Measurements from ENCODE around the gene CHRNA4.

CHRNA4 gene

GRCh38 chr20:63320616-63321147 is 40.5 kb downstream of the CHRNA4 start:
- TF ChIP-seq, protein P1, sequence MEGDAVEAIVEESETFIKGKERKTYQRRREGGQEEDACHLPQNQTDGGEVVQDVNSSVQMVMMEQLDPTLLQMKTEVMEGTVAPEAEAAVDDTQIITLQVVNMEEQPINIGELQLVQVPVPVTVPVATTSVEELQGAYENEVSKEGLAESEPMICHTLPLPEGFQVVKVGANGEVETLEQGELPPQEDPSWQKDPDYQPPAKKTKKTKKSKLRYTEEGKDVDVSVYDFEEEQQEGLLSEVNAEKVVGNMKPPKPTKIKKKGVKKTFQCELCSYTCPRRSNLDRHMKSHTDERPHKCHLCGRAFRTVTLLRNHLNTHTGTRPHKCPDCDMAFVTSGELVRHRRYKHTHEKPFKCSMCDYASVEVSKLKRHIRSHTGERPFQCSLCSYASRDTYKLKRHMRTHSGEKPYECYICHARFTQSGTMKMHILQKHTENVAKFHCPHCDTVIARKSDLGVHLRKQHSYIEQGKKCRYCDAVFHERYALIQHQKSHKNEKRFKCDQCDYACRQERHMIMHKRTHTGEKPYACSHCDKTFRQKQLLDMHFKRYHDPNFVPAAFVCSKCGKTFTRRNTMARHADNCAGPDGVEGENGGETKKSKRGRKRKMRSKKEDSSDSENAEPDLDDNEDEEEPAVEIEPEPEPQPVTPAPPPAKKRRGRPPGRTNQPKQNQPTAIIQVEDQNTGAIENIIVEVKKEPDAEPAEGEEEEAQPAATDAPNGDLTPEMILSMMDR (IDR thresholded peaks at IDR 0.05; ENCODE audit: insufficient read depth, low read length, poor library complexity, severe bottlenecking), result no peak
- Histone ChIP-seq H3K27me3 (replicated peaks; ENCODE audit: control insufficient read depth, insufficient read depth, low read length) (no peaks in the 10 kb centered on the region), H3K36me3 (ENCODE audit: control insufficient read depth, insufficient read depth, low read length) (no peaks in the 10 kb centered on the region), H3K4me3 (replicated peaks; ENCODE audit: low read depth, low read length) (no peak overlapping the region)
- no peak for DNase-seq (ENCODE audit: extremely low read depth, insufficient read length)

- Histone ChIP-seq H3K36me3 (ENCODE audit: control insufficient read depth, insufficient read depth, low read length) (no peaks in the 10 kb centered on the region), H3K27me3 (replicated peaks; ENCODE audit: control insufficient read depth, insufficient read depth, low read length) (no peaks in the 10 kb centered on the region), H3K4me3 (replicated peaks; ENCODE audit: low read depth, low read length) (no peak overlapping the region)
- TF ChIP-seq, protein P1 (IDR thresholded peaks at IDR 0.05; ENCODE audit: insufficient read depth, low read length, poor library complexity, severe bottlenecking), result no peak
- no peak for DNase-seq (ENCODE audit: extremely low read depth, insufficient read length)
These were observed 41.1 kb downstream of the CHRNA4 start for GRCh38 chr20:63320041-63320511.

DNA sequence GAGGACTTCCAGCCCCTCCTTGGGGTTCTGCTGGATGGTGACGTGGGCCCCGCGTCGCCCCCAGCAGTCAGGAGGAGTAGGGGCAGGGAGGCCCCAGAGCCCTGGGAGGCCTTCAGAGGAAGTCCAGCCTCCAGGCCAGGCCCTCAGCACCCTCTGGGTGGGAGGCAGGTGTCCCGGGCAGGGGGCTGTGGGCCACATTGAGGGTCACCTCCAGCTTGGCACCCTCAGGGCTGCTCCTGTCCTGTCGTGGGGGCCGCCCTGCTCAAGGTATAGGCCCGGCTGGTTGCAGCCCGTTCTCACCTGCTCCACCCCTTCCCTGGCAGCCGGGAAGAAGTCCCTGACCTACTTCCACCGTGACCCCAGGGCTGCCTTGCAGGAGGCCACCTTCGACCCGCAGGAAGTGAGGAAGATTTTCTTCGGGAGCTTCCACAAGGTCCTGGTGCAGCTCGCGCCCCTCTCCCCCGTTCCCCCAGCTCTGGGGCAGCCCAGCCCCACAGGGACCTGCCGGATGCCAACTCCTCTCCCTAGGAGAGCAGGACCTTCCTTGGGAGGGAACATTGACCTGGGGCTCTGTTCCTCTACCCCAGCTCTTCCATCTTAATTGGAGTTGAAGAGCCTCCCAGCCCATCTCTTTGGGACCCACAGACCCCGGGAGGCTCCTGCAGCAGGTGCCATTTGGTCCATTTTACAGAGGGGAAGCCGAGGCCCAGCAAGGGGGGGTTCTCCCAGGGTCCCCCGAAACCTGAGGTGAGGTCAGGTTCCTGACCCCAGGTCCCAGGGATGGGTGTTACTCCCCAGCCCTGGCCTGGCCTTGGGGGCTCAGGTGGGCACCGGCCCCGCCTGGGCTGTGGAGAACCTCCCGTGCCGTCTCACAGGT is 41.7 kb downstream of the CHRNA4 start:
- no peaks in the 10 kb centered on the region for H3K36me3 ChIP-seq (ENCODE audit: control insufficient read depth, insufficient read depth, low read length)

DNA sequence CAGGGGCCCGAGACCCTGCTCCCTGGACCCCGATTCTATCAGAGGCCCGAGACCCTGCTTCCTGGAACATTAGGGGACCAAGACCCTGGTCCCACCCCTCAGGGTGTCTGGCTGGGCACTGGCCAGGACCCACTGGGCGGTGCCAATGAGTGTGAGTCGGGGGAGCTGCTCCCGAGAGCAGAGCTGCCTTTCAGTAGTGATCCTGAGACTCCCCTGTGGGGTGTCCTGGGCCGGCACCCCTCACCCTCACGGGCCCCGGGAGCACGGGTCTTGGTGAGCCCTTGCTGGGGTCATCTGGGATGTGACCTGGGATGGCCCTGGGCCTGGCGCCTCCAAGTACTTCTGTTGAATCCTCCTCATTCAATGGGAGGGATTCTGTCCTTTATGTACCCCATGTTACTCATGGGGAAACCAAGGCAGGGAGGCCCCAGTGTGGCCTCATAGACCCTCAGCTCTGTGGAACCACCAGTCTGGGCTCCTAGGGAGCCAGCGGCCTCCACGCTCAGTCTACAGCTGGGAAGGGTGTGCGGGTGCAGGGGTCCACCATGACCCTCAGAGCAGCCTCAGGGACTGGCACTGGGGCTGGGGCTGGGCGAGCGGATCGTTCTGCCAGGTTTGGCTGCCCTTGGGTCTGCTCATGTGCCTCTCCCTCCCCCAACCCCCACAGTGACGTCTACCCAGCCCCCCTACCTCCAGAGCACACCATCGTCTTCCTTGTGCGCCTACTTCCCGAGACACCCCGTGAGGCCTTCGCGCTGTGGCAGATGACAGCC is 42.6 kb downstream of the CHRNA4 start:
- no peak overlapping the region for H3K4me3 ChIP-seq (replicated peaks; ENCODE audit: low read depth, low read length)
- no peaks in the 10 kb centered on the region; the same call in 1 of the 2 replicates for H3K27me3 ChIP-seq (replicated peaks; ENCODE audit: control insufficient read depth, insufficient read depth, low read length)
- TF ChIP-seq, protein P1 (IDR thresholded peaks at IDR 0.05; ENCODE audit: insufficient read depth, low read length, poor library complexity, severe bottlenecking), result no peak
- no peaks in the 10 kb centered on the region for H3K36me3 ChIP-seq (ENCODE audit: control insufficient read depth, insufficient read depth, low read length)
- DNase-seq (ENCODE audit: extremely low read depth, insufficient read length), result no peak

More for the DNA sequence above, 41.7 kb downstream of the CHRNA4 start:
- Histone ChIP-seq H3K27me3 (replicated peaks; ENCODE audit: control insufficient read depth, insufficient read depth, low read length) (no peaks in the 10 kb centered on the region), H3K4me3 (replicated peaks; ENCODE audit: low read depth, low read length) (no peak overlapping the region)
- TF ChIP-seq, protein P1 (IDR thresholded peaks at IDR 0.05; ENCODE audit: insufficient read depth, low read length, poor library complexity, severe bottlenecking), result no peak
- no peak for DNase-seq (ENCODE audit: extremely low read depth, insufficient read length)

DNA sequence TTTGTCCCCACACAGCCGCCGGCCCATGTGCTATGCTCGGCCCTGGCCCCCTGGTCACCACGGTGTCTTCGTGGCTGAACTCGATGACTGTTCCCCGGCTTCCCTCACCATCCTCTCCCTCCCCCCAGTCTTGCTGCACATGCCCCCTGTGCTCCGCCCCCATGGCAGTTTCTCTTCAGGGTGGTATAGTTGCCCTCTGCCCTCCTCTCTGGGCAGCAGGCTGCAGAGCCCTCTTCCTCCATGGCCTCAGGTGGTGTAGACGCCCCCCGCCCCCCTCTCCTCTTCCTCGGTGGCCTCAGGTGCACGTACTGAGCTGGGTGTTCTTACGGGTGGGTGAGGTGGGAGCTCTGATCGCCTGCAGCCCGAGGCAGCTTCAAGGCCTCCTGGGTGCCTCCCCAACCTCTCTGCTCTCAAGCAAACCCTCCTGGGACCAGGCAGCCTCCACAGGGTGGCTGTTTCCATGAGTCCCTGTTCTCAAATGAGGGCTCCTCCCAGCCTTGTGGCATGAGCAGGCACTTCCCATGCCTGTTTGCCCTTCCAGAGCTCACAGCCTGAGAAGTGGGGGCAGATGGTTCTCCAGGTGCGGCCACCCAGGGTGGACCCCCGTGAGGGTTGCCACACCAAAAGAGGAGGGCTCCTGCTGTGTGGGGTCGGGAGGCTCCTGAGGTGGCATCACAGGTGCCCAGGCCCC is 43.4 kb downstream of the CHRNA4 start:
- TF ChIP-seq, protein P1 (IDR thresholded peaks at IDR 0.05; ENCODE audit: insufficient read depth, low read length, poor library complexity, severe bottlenecking), result no peak
- no peaks in the 10 kb centered on the region for H3K36me3 ChIP-seq (ENCODE audit: control insufficient read depth, insufficient read depth, low read length)
- H3K27me3 ChIP-seq (replicated peaks; ENCODE audit: control insufficient read depth, insufficient read depth, low read length), result no peaks in the 10 kb centered on the region; the same call in 1 of the 2 replicates
- no peak overlapping the region for H3K4me3 ChIP-seq (replicated peaks; ENCODE audit: low read depth, low read length)
- DNase-seq (ENCODE audit: extremely low read depth, insufficient read length), result no peak
